GM18507 (cell line): ENCODE results near the gene ADARB2.
A peak's percentile ranks its signal among the peaks of the same experiment; 100 is the strongest.
"Not testable (repeated sequence)": the region's sequence is repeated elsewhere in the genome, so short reads cannot be mapped to it uniquely, and the experiment has no call there.

Source experiments
- DNase-seq: peaks from one replicate; pipeline ENCODE4 v3.0.0; 2011; ENCODE audit warnings: low read depth; ENCODE audit not compliant: insufficient read length; ENCODE audit errors: extremely low spot score
- FAIRE-seq: peaks from 2 replicates; lab custom pipeline; 2011; peaks lifted over from hg19 to GRCh38; lab: Jason Lieb, UNC

The ADARB2 gene

DNA sequence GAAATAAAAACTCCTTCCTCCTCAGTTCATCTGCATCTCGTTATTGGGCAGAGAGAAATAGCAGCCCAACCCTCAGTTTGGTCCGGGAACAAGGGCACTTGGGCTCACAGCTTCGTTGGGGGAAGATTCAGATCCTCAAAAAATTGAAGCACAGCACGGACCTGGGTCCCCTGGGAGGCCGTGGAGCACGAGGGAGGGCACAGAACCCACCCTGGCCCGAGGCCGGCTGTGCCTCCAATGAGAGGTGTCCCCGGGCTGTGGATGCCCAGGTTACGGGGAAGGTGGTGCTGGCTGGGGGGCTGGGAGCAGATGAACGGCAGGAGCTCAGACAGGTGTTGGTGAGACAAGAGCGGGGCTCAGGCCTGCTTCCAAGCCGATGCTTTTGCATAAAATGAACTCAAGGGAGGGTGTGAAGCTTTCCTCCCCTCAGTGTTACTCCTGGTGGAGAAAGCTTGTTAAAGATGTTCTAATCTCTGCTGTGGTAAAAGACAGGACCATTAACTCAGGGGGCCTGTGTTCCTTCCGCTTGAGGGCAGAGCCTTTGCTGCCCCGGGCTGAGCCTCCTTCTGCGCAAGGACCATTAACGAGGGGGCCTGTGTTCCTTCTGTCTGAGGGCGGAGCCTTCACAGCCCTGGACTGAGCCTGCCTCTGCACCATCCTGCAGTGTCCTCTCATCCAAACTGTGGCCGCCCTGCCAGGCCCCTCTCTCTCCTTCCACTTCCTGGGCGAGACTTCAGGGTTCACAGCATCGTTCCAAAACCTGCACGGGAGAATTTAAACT lies 302.2 kb downstream of the ADARB2 start:
- FAIRE-seq: no peak

DNA sequence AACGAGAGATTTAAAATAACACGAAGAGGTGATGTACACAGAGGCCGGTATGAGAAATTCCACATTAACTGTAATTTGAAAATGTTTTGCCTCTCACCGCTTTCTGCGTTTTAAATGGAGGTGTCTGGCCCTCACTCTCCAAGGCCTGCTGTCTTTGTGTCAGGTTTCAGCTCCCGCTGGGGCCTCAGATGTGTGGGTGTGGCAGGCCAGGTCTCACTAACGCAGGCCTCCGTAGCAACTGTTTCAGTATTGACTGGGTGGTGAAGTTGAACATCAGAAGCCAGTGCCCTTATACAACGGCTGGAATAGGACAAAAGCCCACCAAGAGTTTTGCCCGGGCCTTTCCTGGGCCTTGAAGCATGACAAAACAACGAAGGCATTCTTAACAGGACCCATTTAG lies 303.1 kb downstream of the ADARB2 start:
- FAIRE-seq (no peak), DNase-seq (no peak)

More for the DNA sequence above, 302.2 kb downstream of the ADARB2 start:
- DNase-seq: no peak

DNA sequence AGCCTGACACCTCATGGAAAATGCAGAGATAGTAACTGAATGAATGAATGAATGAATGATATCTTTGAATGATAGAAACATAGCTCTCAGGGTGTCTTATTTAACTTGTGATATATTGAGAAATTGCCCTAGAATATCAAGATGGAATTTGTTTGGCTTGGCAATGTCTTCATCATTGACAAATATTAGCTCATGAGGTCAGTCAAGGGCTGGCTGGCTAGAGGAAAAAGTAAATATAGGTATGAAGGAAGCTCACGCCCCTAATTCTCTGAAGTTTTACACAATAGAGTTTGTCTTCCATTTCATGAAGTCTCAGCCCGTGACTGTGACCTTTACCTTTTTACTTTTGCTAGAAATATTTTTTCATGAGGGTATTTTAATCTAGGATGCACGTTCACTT lies 305.2 kb downstream of the ADARB2 start:
- no peak for DNase-seq
- no peak for FAIRE-seq

GRCh38 chr10:1431229-1431628 lies 306.1 kb downstream of the ADARB2 start:
- FAIRE-seq: no peak
- DNase-seq: no peak

DNA sequence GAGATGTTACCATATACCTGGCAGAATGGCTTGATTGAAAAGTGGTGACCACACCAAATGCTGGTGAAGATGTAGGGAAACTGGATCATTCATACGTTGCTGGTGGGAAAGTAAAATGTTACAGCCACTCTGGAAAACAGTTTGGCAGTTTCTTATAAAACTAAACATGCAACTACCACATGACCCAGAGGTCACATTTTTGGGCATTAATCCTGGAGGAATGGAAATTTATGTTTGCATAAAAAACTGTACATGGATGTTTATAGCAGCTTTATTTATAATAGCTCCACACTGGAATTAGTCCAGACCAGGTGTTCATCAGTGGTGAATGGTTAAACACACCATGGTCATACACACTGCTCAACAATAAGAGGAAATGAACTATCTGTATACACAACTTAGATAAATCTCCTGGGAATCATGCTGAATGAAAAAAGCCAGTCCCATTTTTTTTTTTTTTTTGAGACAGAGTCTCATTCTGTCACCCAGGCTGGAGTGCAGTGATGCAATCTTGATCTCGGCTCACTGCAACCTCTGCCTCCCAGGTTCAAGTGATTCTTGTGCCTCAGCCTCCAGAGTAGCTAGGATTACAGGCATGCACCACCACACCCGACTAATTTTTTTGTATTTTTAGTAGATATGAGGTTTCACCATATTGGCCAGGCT lies 309.7 kb downstream of the ADARB2 start:
- not testable (repeated sequence) for FAIRE-seq, DNase-seq

GRCh38 chr10:1426786-1427185 lies 310.5 kb downstream of the ADARB2 start:
- FAIRE-seq (no peak), DNase-seq (no peak)

GRCh38 chr10:1425879-1426278 lies 311.4 kb downstream of the ADARB2 start:
- DNase-seq (peak; percentile 14), FAIRE-seq (peak; percentile 81)

DNA sequence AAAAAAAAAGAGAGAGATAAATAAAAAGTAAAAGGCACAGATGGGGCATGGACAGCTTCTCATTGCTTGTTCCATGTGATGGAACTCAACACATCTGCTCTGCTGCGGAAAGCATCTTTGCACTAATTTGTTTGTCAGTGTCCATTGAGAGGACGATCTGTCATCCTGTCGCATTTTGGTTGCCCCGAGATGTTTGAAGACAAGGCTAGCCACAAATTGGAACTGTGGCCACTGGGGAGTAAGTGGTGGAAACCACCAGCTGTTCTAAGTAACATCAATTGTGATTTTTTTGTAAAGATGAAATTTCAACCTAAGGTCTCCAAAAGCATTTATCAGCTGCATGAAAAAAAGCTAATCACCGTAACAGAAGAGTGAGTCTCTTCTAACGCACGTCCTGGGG lies 312.7 kb downstream of the ADARB2 start:
- peak; percentile 21 for FAIRE-seq
- no peak for DNase-seq

- FAIRE-seq (no peak), DNase-seq (no peak)
These were observed 313.6 kb downstream of the ADARB2 start for GRCh38 chr10:1423676-1424253.

GRCh38 chr10:1422275-1422674 lies 315.1 kb downstream of the ADARB2 start:
- DNase-seq (no peak), FAIRE-seq (no peak)

- FAIRE-seq: peak; percentile 95
- DNase-seq: peak; percentile 50
These were observed 316.5 kb downstream of the ADARB2 start for GRCh38 chr10:1420661-1421362.

GRCh38 chr10:1419796-1420610 lies 317.3 kb downstream of the ADARB2 start:
- no peak for FAIRE-seq
- no peak for DNase-seq

DNA sequence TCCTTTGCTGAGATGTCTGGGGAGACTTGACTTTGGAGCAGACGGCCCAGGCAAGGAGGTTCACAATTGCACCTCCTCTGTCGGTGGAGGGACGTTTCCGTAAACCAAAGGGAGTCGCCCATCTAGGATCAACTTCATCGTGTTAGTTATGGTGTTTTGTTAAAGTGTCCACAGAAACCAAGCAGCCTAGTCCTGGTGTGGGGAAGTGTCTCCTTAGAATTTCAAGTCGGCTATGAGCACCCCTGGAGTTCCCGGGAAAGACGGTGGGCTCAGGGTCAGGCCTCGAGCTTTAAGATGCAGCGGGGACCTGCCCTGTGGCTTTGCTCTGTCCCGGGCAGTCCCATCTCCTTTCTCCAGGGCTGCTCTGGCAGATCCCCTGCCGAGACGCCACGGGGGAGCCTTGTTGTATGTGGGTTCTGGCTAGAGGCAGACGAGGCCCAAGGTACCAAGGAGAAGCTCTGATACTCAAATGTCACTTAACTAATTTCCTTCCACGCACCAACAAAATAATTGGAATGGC lies 319.2 kb downstream of the ADARB2 start:
- DNase-seq (no peak), FAIRE-seq (no peak)

GRCh38 chr10:1417574-1417973 lies 319.8 kb downstream of the ADARB2 start:
- FAIRE-seq (no peak), DNase-seq (no peak)

- no peak for DNase-seq
- no peak for FAIRE-seq
These were observed 320.8 kb downstream of the ADARB2 start for GRCh38 chr10:1416456-1417037.

DNA sequence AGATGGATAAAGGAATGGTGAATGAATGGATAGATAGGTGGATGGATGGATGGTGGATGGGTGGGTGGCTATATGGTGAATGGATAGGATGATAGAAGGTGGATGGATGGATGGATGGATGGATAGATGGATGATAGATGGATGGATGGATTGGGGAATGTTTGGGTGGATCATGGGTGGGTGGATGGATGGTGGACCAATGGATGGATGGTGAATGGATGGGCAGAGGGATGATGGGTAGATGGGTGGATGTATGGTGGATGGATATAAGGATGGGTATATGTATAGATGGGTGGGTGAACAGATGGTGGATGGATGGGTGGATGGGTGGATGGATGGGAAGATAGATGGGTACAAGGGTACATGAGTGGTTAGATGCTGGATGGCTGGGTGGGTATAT lies 322.4 kb downstream of the ADARB2 start:
- FAIRE-seq (no peak), DNase-seq (no peak)

DNA sequence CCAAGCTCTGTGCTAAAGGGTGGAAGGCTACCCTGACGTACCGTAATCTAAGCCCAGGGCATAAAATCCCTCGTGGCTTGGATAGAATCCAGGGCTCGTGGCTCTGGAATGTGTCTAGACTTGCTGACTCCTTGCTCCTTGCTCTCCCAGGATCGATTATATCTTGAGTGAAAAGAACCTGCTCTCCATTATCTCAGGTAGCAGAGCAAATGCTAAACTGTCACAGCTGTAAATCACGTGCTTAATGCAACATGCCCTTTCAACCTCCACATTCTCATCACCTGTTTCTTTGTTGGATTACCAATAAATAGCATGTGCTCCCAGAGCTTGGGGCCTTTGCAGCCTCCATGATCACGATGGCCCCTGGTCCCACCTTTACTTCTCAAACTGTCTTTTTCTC lies 323.0 kb downstream of the ADARB2 start:
- not testable (repeated sequence) for FAIRE-seq, DNase-seq

GRCh38 chr10:1413823-1414222 lies 323.5 kb downstream of the ADARB2 start:
- DNase-seq: no peak
- no peak for FAIRE-seq

DNA sequence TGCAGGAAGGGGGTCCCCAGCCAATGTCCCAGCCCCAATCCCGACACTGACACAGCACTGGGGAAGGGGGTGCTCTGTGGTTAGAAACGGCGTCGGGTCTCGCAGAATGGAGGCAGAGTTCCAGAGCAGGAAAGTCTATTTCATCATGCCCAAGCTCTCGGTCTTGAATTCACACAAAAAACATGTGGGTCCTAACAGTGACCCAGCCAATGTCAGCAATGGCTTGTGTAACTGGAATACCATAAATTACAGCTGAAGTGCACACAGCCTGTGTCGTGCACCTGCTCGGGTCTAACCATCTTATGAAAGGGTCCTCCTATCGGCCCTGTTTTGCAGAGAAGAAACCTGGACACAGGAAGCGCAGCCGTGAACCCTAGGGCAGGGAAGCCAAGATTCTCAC lies 324.1 kb downstream of the ADARB2 start:
- FAIRE-seq (no peak), DNase-seq (no peak)
